Measurements from ENCODE around the gene BEND7.
"Not testable (repeated sequence)": the region's sequence is repeated elsewhere in the genome, so short reads cannot be mapped to it uniquely, and the experiment has no call there.

Gene BEND7

GRCh38 chr10:13421382-13421917 is 107.4 kb downstream of the BEND7 start:
- no peak for DNase-seq (ENCODE audit: low read depth, low spot score)

GRCh38 chr10:13420532-13421307 is 108.1 kb downstream of the BEND7 start:
- no peak for DNase-seq (ENCODE audit: low read depth, low spot score)

DNA sequence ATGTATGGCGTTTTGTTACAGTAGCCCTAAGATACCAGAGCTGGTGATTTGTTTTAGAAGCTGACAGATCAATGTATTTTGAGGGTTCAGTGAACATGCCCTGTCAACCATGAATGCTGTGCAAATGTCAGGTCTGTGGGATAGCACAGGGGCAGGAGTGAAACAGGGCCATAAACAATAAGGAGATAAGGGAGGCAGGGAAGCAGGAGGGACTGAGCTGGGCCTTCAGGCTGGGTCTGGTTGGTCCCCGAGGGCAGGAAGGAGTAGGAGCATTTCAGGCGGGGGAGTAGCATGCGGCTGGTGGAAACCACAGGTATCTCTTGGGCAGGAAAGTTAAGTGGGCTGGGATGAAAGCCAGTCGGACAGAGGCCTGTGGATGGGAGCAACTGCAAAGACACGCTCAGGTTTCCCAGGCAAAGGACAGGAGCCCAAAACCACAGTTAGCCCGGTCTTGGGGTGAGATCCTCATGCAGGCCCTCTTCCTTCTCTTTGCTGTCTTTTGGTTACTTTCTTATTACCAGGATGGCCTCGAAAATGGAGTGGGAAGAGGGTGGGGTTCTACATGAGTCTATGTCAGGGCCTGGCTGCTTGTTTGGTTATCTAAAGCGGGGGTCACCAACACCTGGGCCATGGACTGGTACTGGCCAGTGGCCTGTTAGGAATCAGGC is 111.2 kb downstream of the BEND7 start:
- peak; percentile 24 for DNase-seq (ENCODE audit: low read depth, low spot score)

GRCh38 chr10:13416760-13417159 is 112.1 kb downstream of the BEND7 start:
- no peak for DNase-seq (ENCODE audit: low read depth, low spot score)

GRCh38 chr10:13414855-13415254 is 114.0 kb downstream of the BEND7 start:
- DNase-seq (ENCODE audit: low read depth, low spot score) = peak; percentile 34

GRCh38 chr10:13414137-13414536 is 114.7 kb downstream of the BEND7 start:
- no peak for DNase-seq (ENCODE audit: low read depth, low spot score)

DNA sequence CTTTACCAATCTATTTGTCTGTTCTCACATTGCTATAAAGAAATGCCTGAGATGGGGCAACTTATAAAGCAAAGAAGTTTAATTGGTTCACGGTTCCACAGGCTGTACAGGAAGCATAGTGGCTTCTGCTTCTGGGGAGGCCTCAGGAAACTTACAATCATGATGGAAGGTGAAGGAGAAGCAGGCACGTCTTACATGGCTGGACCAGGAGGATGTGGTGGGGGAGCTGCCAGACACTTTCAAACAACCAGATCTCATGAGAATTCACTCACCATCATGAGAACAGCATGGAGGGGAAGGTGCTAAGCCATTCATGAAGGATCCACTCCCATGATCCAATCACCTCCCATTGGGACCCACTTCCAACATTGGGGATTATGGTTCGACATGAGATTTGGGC is 115.9 kb downstream of the BEND7 start:
- no peak for DNase-seq (ENCODE audit: low read depth, low spot score)

- no peak for DNase-seq (ENCODE audit: low read depth, low spot score)
Observed at GRCh38 chr10:13404791-13405190, 124.0 kb downstream of the BEND7 start.

- no peak for DNase-seq (ENCODE audit: low read depth, low spot score)
Observed at GRCh38 chr10:13404305-13404759, 124.5 kb downstream of the BEND7 start.

GRCh38 chr10:13403426-13403825 is 125.4 kb downstream of the BEND7 start:
- DNase-seq (ENCODE audit: low read depth, low spot score) = not testable (repeated sequence)

GRCh38 chr10:13402021-13402420 is 126.8 kb downstream of the BEND7 start:
- peak; percentile 10 for DNase-seq (ENCODE audit: low read depth, low spot score)

GRCh38 chr10:13401142-13401541 is 127.7 kb downstream of the BEND7 start:
- no peak for DNase-seq (ENCODE audit: low read depth, low spot score)

GRCh38 chr10:13400196-13400965 is 128.4 kb downstream of the BEND7 start:
- no peak for DNase-seq (ENCODE audit: low read depth, low spot score)

GRCh38 chr10:13399752-13400151 is 129.1 kb downstream of the BEND7 start:
- DNase-seq (ENCODE audit: low read depth, low spot score) = no peak

- no peak for DNase-seq (ENCODE audit: low read depth, low spot score)
Observed at GRCh38 chr10:13399236-13399635, 129.6 kb downstream of the BEND7 start.

DNA sequence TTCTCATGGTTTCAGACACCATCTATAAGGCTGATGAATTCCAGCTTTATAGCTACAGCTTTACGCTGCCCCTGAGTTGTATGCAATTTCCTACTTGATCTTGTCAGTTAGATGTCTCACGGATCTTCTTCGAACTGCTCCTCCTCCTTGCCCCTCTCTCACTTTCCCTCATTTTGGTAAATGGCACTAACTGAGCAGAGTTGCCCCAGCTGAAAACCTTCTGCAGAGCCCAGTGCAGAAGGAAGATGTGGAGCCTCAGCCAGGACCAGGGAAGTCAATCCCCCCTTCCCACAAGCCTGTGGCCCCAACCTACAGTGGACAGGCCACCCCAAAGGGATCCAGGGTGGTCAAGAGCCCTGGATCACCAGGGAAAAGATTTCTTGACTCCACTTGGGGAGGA is 131.8 kb downstream of the BEND7 start:
- DNase-seq (ENCODE audit: low read depth, low spot score) = no peak

GRCh38 chr10:13396369-13396768 is 132.4 kb downstream of the BEND7 start:
- DNase-seq (ENCODE audit: low read depth, low spot score) = no peak

DNA sequence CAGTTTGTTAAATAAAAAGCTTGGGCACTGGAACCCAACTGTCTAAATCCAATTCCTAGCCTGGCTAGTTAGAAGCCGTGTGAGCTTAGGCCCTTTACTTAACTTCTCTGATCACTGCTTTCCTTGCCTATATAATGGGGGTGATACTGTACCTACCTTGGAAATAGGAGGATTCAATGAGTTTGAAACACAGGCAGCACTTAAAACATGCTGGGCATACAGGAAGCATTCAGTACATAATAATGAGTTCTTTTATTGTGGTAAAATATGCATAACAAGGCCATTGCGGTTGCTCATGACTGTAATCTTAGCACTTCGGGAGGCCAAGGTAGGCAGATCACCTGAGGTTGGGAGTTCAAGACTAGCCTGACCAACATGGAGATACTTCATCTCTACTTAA is 133.3 kb downstream of the BEND7 start:
- no peak for DNase-seq (ENCODE audit: low read depth, low spot score)

DNA sequence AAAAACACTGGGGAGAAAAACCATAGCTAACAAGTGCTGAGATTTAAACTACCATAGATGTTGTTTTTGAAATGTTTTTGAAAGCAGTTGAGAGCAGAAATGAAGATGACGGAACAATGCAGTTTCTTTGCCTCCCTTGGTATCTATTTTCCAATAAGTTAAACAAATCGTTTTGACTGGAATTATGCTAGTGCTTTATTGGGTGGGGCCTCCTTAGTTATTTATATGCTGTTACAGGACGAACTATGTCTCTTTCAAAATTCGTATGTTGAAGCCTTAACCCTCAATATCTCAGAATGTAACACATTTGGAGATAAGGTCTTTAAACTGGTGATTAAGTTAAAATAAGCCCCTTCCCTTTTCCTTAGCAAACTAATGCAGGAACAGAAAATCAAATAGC is 135.2 kb downstream of the BEND7 start:
- DNase-seq (ENCODE audit: low read depth, low spot score) = no peak

DNA sequence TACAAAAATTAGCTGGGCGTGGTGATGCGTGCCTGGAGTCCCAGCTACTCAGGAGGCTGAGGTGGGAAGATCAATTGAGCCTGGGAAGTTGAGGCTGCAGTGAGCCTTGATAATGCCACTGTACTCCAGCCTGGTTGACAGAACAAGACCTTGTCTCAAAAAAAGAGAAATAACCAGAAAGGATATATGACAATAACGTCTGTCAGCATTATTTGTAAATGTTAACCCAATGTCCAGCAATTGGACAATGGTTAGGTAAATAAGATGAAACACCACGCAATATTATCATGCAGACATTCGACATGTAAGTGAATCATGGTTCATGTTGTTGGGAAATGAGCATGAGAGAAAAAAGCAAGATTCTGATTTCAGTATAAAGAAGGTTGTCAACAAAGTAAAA is 136.1 kb downstream of the BEND7 start:
- DNase-seq (ENCODE audit: low read depth, low spot score) = no peak
